Activated T-cell treated with anti-CD3 and anti-CD28 coated beads, Interleukin-2, amount 50 U/mL, for 24 hours (primary cell): ENCODE data around the gene QKI.

Source experiments
- DNase-seq: peaks from one replicate; pipeline ENCODE4 v3.0.0-alpha.2; 2020
- H3K27ac Mint-ChIP-seq: 2 replicates; pipeline ENCODE4 v1.8.0; 2020; ENCODE audit warnings: mild to moderate bottlenecking, mixed read lengths
- H3K27me3 Mint-ChIP-seq: 2 replicates; pipeline ENCODE4 v1.8.0; 2020; ENCODE audit warnings: mixed read lengths
- H3K36me3 Mint-ChIP-seq: 2 replicates; pipeline ENCODE4 v1.8.0; 2020; ENCODE audit warnings: low read depth, mixed read lengths
- H3K4me1 Mint-ChIP-seq: 2 replicates; pipeline ENCODE4 v1.8.0; 2020; ENCODE audit warnings: low read depth, mixed read lengths
- H3K4me3 Mint-ChIP-seq: 2 replicates; pipeline ENCODE4 v1.8.0; 2020; ENCODE audit warnings: mild to moderate bottlenecking, moderate library complexity, mixed read lengths
- H3K9me3 Mint-ChIP-seq: 2 replicates; pipeline ENCODE4 v1.8.0; 2020; ENCODE audit warnings: mixed read lengths

Gene QKI

DNA sequence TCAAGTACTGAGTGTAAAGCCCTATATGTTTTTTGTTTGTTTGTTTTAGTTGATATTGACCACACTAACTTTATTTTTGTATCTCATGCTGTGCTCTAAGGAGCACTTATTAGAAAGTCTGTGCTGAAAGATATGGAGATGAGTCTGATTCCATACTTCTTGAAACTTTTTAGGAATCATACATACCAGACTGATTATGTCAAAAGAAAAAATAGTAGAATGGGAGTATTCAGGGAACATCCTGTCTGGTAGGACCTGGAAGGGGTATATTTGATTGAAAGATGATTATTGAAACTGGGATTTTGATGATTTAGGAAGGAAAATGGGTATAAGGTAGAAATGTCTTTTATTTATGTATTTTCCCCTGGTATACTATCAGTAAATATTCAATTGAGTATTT is 111.4 kb downstream of the QKI start:
- H3K27me3 Mint-ChIP-seq = no peaks in the 10 kb centered on the region
- peaks cover 8% of the 10 kb centered on the region for H3K36me3 Mint-ChIP-seq
- peaks cover 53% of the 10 kb centered on the region for H3K4me1 Mint-ChIP-seq
- no peak overlapping the region for H3K27ac Mint-ChIP-seq
- H3K9me3 Mint-ChIP-seq = no peaks in the 10 kb centered on the region
- no peak for DNase-seq
- no peak overlapping the region for H3K4me3 Mint-ChIP-seq

GRCh38 chr6:163526346-163526745 is 111.8 kb downstream of the QKI start:
- H3K4me1 Mint-ChIP-seq = peaks cover 55% of the 10 kb centered on the region

DNA sequence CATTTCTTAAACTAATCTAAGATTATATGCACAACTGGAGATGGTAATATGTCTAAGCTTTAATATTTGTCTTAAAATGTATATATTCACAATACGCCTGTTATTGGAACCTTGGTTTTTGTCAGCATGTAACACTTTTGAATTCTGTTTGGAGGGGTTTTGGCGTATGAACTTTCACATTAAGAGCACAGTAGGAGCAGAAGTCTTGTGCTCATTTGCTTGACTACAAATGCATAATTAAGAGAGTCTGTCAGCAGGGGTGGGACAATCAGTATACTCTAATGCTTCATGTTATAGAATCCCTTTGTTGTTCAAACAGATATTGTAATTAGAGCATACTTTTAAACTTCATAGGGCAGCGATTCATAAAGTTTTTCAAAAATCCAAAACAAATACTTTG is 112.8 kb downstream of the QKI start:
- Mint-ChIP-seq H3K4me1 (peaks cover 57% of the 10 kb centered on the region), H3K27me3 (no peaks in the 10 kb centered on the region), H3K4me3 (no peak overlapping the region), H3K27ac (no peak overlapping the region), H3K36me3 (peaks cover 8% of the 10 kb centered on the region), H3K9me3 (no peaks in the 10 kb centered on the region)
- DNase-seq = no peak

More at GRCh38 chr6:163526346-163526745, 111.8 kb downstream of the QKI start:
- Mint-ChIP-seq H3K36me3 (peaks cover 8% of the 10 kb centered on the region), H3K4me3 (no peak overlapping the region), H3K27me3 (no peaks in the 10 kb centered on the region), H3K9me3 (no peaks in the 10 kb centered on the region), H3K27ac (no peak overlapping the region)
- DNase-seq = no peak

- no peak overlapping the region for H3K4me3 Mint-ChIP-seq
- peaks cover 56% of the 10 kb centered on the region for H3K4me1 Mint-ChIP-seq
- peaks cover 7% of the 10 kb centered on the region for H3K36me3 Mint-ChIP-seq
- no peak overlapping the region for H3K27ac Mint-ChIP-seq
- H3K9me3 Mint-ChIP-seq = no peaks in the 10 kb centered on the region
- no peak for DNase-seq
- H3K27me3 Mint-ChIP-seq = no peaks in the 10 kb centered on the region
Observed at GRCh38 chr6:163529605-163530004, 115.1 kb downstream of the QKI start.

GRCh38 chr6:163530406-163530805 is 115.9 kb downstream of the QKI start:
- no peak for DNase-seq
- Mint-ChIP-seq H3K4me3 (no peak overlapping the region), H3K9me3 (no peaks in the 10 kb centered on the region), H3K36me3 (peaks cover 11% of the 10 kb centered on the region), H3K4me1 (peaks cover 55% of the 10 kb centered on the region), H3K27me3 (no peaks in the 10 kb centered on the region), H3K27ac (no peak overlapping the region)

DNA sequence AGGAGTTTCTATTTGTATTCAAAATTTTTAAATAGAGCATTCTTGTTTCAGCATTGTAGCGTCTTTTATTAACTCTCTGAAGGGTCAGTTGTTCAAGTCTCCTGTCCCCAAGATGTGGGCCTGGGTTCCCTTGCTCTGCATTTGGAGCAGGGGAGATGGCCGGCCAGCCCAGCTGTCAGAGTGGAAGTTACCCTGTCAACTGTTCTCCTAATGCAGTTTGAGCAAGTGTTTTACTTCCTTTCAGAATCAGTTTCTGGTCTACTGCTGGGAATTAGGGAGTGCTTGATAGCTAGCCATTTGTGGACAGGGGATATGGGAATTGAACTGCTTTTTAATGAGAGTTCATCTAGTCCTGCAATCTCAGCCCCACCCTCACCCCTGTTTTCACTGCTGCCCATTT is 116.6 kb downstream of the QKI start:
- H3K9me3 Mint-ChIP-seq = no peaks in the 10 kb centered on the region
- no peaks in the 10 kb centered on the region for H3K27me3 Mint-ChIP-seq
- peaks cover 15% of the 10 kb centered on the region for H3K36me3 Mint-ChIP-seq
- no peak overlapping the region for H3K4me3 Mint-ChIP-seq
- no peak overlapping the region for H3K27ac Mint-ChIP-seq
- no peak for DNase-seq
- H3K4me1 Mint-ChIP-seq = peaks cover 48% of the 10 kb centered on the region

DNA sequence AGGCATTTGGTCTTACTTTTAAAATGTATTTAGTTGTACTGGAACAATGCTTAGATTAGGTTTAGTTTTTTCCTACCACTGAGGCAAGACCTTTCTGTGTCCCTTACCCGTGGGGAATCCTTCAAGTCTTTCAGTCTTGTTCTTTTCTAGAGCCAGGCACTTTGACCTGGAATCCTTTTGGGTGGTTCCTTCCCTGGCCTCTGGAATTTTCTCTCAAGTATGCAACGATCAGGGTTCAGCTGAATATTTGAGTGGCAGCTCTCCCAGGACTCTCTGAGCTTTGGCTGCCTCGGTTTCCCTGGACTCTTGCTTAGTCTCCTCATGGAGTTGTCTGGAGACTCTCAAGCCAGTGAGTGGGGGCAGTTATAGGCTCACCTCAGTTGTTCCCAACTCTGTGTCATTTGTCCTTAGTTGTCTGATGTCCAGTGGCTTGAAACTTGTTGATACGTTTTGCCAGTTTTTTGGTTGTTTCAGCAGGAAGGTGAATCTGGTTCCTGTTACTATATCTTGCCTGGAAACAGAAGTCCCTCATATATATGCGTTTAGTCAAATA is 118.1 kb downstream of the QKI start:
- no peak for DNase-seq
- H3K4me1 Mint-ChIP-seq = peaks cover 40% of the 10 kb centered on the region
- peaks cover 30% of the 10 kb centered on the region for H3K36me3 Mint-ChIP-seq
- H3K9me3 Mint-ChIP-seq = no peaks in the 10 kb centered on the region
- H3K4me3 Mint-ChIP-seq = no peak overlapping the region
- H3K27ac Mint-ChIP-seq = no peak overlapping the region
- H3K27me3 Mint-ChIP-seq = no peaks in the 10 kb centered on the region

DNA sequence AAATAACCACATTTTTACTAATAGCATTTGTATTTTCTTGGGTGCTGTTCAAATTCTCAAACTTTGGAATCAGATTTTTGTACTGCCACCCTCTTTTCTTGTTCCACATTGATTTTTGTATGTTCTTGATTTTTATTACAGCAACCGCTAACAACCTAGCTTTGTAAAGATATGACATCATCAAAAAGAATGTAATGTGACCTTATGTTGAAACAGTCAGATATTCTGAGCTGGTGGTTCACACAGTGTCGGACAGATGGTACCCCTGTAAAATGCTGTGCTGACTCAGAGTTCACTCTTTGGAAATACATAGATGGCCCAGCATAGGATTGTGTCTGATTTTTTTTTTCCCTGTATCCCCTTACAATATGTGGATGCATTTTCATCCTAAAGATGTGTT is 118.9 kb downstream of the QKI start:
- Mint-ChIP-seq H3K36me3 (peaks cover 38% of the 10 kb centered on the region), H3K9me3 (no peaks in the 10 kb centered on the region), H3K4me3 (no peak overlapping the region), H3K27ac (no peak overlapping the region), H3K27me3 (no peaks in the 10 kb centered on the region), H3K4me1 (peaks cover 33% of the 10 kb centered on the region)
- no peak for DNase-seq

- Mint-ChIP-seq H3K36me3 (peaks cover 53% of the 10 kb centered on the region), H3K9me3 (no peaks in the 10 kb centered on the region), H3K27ac (no peak overlapping the region), H3K27me3 (no peaks in the 10 kb centered on the region), H3K4me3 (no peak overlapping the region), H3K4me1 (peaks cover 23% of the 10 kb centered on the region)
- DNase-seq = no peak
Observed at GRCh38 chr6:163536770-163537169, 122.3 kb downstream of the QKI start.

DNA sequence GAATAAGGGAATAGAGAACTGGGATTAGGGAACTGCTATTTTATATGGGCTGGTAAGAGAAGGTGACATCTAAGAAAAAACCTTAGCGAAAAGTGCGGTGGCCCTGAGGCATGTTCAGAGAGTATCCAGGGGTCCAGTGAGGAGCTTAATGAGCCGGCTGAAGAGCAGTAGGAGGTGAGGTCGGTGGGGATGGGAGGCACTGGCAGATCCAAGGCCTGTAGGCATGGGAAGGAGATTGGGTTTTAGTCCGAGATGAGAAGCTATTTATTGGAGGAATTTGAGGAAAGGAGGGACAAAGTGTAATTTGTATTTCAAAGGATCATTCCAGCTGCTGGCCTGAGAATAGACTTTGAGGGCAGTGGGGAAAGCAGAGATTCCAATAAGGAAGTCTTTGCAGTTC is 123.8 kb downstream of the QKI start:
- peaks cover 55% of the 10 kb centered on the region for H3K36me3 Mint-ChIP-seq
- no peak overlapping the region for H3K27ac Mint-ChIP-seq
- DNase-seq = no peak
- H3K4me1 Mint-ChIP-seq = peaks cover 17% of the 10 kb centered on the region
- H3K9me3 Mint-ChIP-seq = no peaks in the 10 kb centered on the region
- no peaks in the 10 kb centered on the region for H3K27me3 Mint-ChIP-seq
- no peak overlapping the region for H3K4me3 Mint-ChIP-seq

DNA sequence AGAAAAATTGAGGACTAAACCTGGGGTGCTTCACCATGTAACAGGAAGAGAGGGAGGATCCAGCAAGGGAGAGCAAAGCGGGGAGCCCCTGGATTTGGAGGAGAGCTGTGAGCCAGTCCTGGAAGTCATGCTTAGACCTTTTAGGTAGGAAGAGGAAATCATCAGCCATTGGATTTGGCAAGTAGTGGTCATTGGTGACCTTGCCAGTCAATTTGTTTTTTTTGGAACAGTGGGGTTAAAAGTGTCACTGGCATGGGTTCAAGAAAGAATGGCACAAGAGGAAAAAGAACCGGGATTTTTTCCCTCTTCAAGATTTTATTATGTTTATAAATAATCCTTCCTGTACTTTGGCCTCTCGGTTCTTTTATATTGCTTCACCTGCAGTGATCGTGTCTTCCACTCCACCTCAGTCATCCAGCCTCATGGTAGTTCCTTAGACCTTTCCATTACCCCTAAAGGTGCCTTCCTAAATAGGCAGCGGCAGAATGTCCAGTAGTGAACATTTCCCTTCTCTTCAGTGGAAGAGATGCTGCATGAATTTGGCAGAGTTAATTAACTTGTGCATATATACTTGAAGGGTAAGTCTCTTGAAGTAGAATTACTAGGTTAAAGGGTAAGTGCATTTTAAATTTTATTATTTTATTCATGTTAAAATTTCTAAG is 124.7 kb downstream of the QKI start:
- Mint-ChIP-seq H3K9me3 (no peaks in the 10 kb centered on the region), H3K27me3 (no peaks in the 10 kb centered on the region), H3K36me3 (peaks cover 54% of the 10 kb centered on the region), H3K4me3 (no peak overlapping the region), H3K27ac (no peak overlapping the region), H3K4me1 (peaks cover 15% of the 10 kb centered on the region)
- DNase-seq = no peak

DNA sequence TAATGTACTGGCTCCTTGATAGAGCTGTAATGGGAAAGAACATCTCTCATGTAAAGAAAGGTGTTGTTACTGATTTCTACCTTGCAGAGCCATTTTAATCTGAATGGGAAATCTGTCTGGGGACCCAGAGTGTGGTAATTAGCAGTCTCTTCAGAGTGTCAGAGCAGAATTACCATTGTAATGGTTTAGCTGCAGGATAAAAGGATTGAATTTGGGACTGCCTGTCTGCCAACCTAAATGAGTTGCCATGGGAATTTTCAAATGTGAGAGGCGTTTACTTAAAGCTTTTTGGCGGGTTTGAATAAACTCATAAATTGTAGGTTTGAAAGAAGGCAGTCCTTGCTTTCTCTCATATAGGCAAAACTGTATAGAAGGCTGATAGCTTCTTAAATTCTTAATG is 128.8 kb downstream of the QKI start:
- no peak overlapping the region for H3K4me3 Mint-ChIP-seq
- no peaks in the 10 kb centered on the region for H3K9me3 Mint-ChIP-seq
- no peaks in the 10 kb centered on the region for H3K27me3 Mint-ChIP-seq
- DNase-seq = no peak
- H3K36me3 Mint-ChIP-seq = peaks cover 25% of the 10 kb centered on the region
- H3K27ac Mint-ChIP-seq = no peak overlapping the region
- H3K4me1 Mint-ChIP-seq = peaks cover 19% of the 10 kb centered on the region

DNA sequence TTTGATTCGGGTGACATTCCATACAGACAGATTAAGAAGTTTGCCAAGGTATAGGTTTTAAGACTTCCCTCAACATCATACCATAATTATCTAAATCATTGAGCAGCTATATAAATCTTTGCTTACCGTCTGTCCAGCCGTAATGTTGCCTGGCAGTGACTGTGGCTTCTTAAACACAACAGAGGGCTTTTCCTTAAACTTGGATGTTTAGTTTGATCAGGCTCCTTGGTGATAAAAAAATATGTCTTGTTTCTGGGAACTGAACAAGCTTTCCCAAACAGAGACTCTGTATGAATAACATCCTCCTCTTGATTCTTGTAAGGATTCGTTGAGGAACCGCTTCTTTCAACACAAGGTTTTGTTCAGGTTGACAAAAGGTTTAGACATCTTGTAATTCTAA is 130.9 kb downstream of the QKI start:
- Mint-ChIP-seq H3K4me3 (no peak overlapping the region), H3K4me1 (peaks cover 12% of the 10 kb centered on the region), H3K36me3 (peaks cover 16% of the 10 kb centered on the region), H3K27me3 (no peaks in the 10 kb centered on the region), H3K27ac (no peak overlapping the region), H3K9me3 (no peaks in the 10 kb centered on the region)
- no peak for DNase-seq

GRCh38 chr6:163547287-163547686 is 132.8 kb downstream of the QKI start:
- no peak for DNase-seq
- Mint-ChIP-seq H3K4me1 (peaks cover 14% of the 10 kb centered on the region), H3K27ac (no peak overlapping the region), H3K4me3 (no peak overlapping the region), H3K9me3 (no peaks in the 10 kb centered on the region), H3K36me3 (peaks cover 14% of the 10 kb centered on the region), H3K27me3 (no peaks in the 10 kb centered on the region)

- H3K4me1 Mint-ChIP-seq = peaks cover 16% of the 10 kb centered on the region
- no peaks in the 10 kb centered on the region for H3K27me3 Mint-ChIP-seq
- H3K4me3 Mint-ChIP-seq = no peak overlapping the region
- peaks cover 19% of the 10 kb centered on the region for H3K36me3 Mint-ChIP-seq
- DNase-seq = no peak
- no peaks in the 10 kb centered on the region for H3K9me3 Mint-ChIP-seq
- no peak overlapping the region for H3K27ac Mint-ChIP-seq
Observed at GRCh38 chr6:163548624-163549023, 134.1 kb downstream of the QKI start.

- no peak overlapping the region for H3K4me3 Mint-ChIP-seq
- no peaks in the 10 kb centered on the region for H3K27me3 Mint-ChIP-seq
- no peak for DNase-seq
- no peaks in the 10 kb centered on the region for H3K9me3 Mint-ChIP-seq
- H3K27ac Mint-ChIP-seq = no peak overlapping the region
- peaks cover 40% of the 10 kb centered on the region for H3K36me3 Mint-ChIP-seq
- peaks cover 13% of the 10 kb centered on the region for H3K4me1 Mint-ChIP-seq
Observed at GRCh38 chr6:163554032-163554431, 139.5 kb downstream of the QKI start.
